ENCODE results near the gene GRIA3. TPM values are rescaled to one million over a fixed set of nuclear protein-coding genes. Genes with fewer than 3 reads are reported as not detected.

GRIA3 gene
- total RNA-seq, 1 experiment from 2014 or later, result 1.4 TPM

DNA sequence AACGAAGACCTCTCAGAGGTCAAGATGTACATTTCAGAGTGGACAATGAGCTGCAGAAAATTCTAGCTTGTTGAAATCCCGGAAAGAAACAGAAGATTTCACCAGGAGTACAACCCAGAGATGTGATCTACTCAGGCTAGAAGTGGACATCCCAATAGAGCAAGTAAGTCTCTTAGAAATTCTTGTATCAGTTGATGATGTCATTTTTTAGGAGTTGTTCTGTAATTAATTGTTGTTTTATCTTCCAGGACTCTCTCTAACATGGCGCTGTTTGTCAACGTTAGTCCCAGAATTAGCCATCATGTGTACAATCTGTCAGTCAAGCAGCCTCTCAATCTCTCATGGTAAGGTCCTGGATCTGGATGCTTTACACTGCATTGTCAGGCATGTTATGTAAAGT lies 174.4 kb downstream of the GRIA3 start:
- no peak for DNase-seq
- Histone ChIP-seq H2BK15ac (ENCODE audit: low read depth, low read length) (no peak overlapping the region), H3K27ac (ENCODE audit: insufficient read length, low read depth, low read length) (no peak overlapping the region), H4K5ac (ENCODE audit: insufficient read length, low read depth, low read length) (no peak overlapping the region), H3K9ac (ENCODE audit: extremely low read depth, insufficient read length, low read length) (no peak overlapping the region), H3K27me3 (ENCODE audit: insufficient read depth, low read length) (no peaks in the 10 kb centered on the region), H2BK5ac (ENCODE audit: insufficient read length, low read length) (no peak overlapping the region), H3K79me1 (ENCODE audit: insufficient read depth, low read depth, low read length, poor library complexity, severe bottlenecking) (no peaks in the 10 kb centered on the region), H3K23ac (ENCODE audit: insufficient read length, low read depth, low read length) (no peak overlapping the region), H3K23me2 (ENCODE audit: insufficient read length, low read depth, low read length, poor library complexity, severe bottlenecking) (no peaks in the 10 kb centered on the region), H3T11ph (ENCODE audit: low read length) (no peak overlapping the region), H3K4ac (ENCODE audit: low read depth, low read length) (no peak overlapping the region), H3K79me2 (ENCODE audit: insufficient read depth, low read length) (no peaks in the 10 kb centered on the region; the same call in 1 of the 2 replicates), H3K4me2 (ENCODE audit: insufficient read depth, insufficient read length, low read length) (no peak overlapping the region), H3K56ac (ENCODE audit: insufficient read length, low read depth, low read length) (no peak overlapping the region), H3K4me1 (ENCODE audit: insufficient read depth, low read length) (peaks cover 5% of the 10 kb centered on the region), H3K9me3 (ENCODE audit: control insufficient read depth, low read depth, low read length) (peaks cover 14% of the 10 kb centered on the region), H3K18ac (ENCODE audit: insufficient read length, low read depth, low read length) (no peak overlapping the region), H3K14ac (ENCODE audit: insufficient read depth, low read length) (no peak overlapping the region), H2BK12ac (ENCODE audit: insufficient read length, low read depth, low read length) (no peak overlapping the region), H2BK120ac (ENCODE audit: low read depth, low read length, poor library complexity, severe bottlenecking) (no peak overlapping the region), H2AK5ac (ENCODE audit: insufficient read length, low read length) (no peak overlapping the region), H4K20me1 (ENCODE audit: control insufficient read depth, insufficient read depth, insufficient read length) (no peaks in the 10 kb centered on the region), H2AFZ (ENCODE audit: low read length) (no peak overlapping the region), H2BK20ac (ENCODE audit: low read depth, low read length, poor library complexity, severe bottlenecking) (no peak overlapping the region), H4K91ac (ENCODE audit: insufficient read length, low read depth, low read length) (no peak overlapping the region), H4K8ac (replicated peaks; ENCODE audit: insufficient read length, low read depth, low read length) (no peak overlapping the region)
- H3K9me3 Mint-ChIP-seq, result peaks cover 0 to 51% of the 10 kb centered on the region in 2 experiments; a peak in 2 of 5 replicates
- no peak for TF ChIP-seq CTCF (conservative IDR thresholded peaks at IDR 0.05)
- peaks cover 0 to 2% (median 0%) of the 10 kb centered on the region in 3 experiments; a peak in 2 of 7 replicates for H3K36me3 Mint-ChIP-seq (ENCODE audit: insufficient read depth in 1 of 3, low read depth in 3 of 3)
- no peak overlapping the region for H3K27ac Mint-ChIP-seq
- H3K4me1 Mint-ChIP-seq, result peaks cover 3 to 5% of the 10 kb centered on the region in 2 experiments; a peak in 3 of 4 replicates
- WGBS (ENCODE audit: extremely low coverage, insufficient read length, low lambda C conversion rate), result no CpG with 5 or more reads among the region's 4 CpGs
- H3K27me3 Mint-ChIP-seq (ENCODE audit: low read depth), result no peaks in the 10 kb centered on the region
- no peak overlapping the region for H3K4me3 Mint-ChIP-seq

All from H9 (cell line).